Loucy (cell line): ENCODE measurements around the gene RNU5B-1.
"Not testable (repeated sequence)": the region's sequence is repeated elsewhere in the genome, so short reads cannot be mapped to it uniquely, and the experiment has no call there.

ENCODE experiments used
- H2AFZ ChIP-seq: fragments of 200-600 bp; sonication (generic); 2 replicates; pipeline ENCODE4 v1.6.0; 2016; ENCODE audit warnings: antibody characterized with exemption, mild to moderate bottlenecking, low read length, moderate library complexity
- H3F3A ChIP-seq: fragments of 200-600 bp; 2 replicates; pipeline ENCODE4 v1.6.0; 2016; ENCODE audit warnings: antibody characterized with exemption, low read depth, mild to moderate bottlenecking
- H3K27me3 ChIP-seq: fragments of 200-600 bp; sonication (generic); 2 replicates; pipeline ENCODE4 v1.6.1; 2014; ENCODE audit warnings: low read length, mild to moderate bottlenecking; ENCODE audit not compliant: insufficient read depth, poor library complexity, severe bottlenecking
- H3K36me3 ChIP-seq: fragments of 200-600 bp; sonication (generic); 2 replicates; pipeline ENCODE4 v1.6.1; 2016; ENCODE audit warnings: low read length; ENCODE audit not compliant: insufficient read depth
- H3K4me1 ChIP-seq: fragments of 200-600 bp; sonication (generic); 2 replicates; pipeline ENCODE4 v1.5.1; 2014; ENCODE audit warnings: low read length, mild to moderate bottlenecking; ENCODE audit not compliant: insufficient read depth, poor library complexity, severe bottlenecking
- H3K4me2 ChIP-seq: fragments of 200-600 bp; sonication (generic); 2 replicates; pipeline ENCODE4 v1.6.0; 2014; ENCODE audit warnings: antibody characterized with exemption, low read length, low read depth, mild to moderate bottlenecking; ENCODE audit not compliant: poor library complexity, severe bottlenecking
- H3K4me3 ChIP-seq: fragments of 200-600 bp; sonication (generic); 2 replicates; pipeline ENCODE4 v1.5.1; 2014; ENCODE audit warnings: low read length, mild to moderate bottlenecking, mixed read lengths; ENCODE audit not compliant: poor library complexity, severe bottlenecking
- H3K79me2 ChIP-seq: fragments of 200-600 bp; sonication (generic); 2 replicates; pipeline ENCODE4 v1.6.1; 2014; ENCODE audit warnings: low read length; ENCODE audit not compliant: insufficient read depth
- H3K9ac ChIP-seq: fragments of 200-600 bp; sonication (generic); 2 replicates; pipeline ENCODE4 v1.6.0; 2014; ENCODE audit warnings: mild to moderate bottlenecking, low read depth, low read length, moderate library complexity; ENCODE audit not compliant: poor library complexity, severe bottlenecking
- H3K9me2 ChIP-seq: fragments of 200-600 bp; sonication (generic); replicated peaks from 2 replicates; pipeline ENCODE4 v1.6.1; 2016; ENCODE audit warnings: low read depth, low read length, mixed read lengths
- H3K9me3 ChIP-seq: fragments of 200-600 bp; sonication (generic); 2 replicates; pipeline ENCODE4 v1.6.1; 2014; ENCODE audit warnings: mild to moderate bottlenecking, antibody characterized with exemption, low read length, low read depth; ENCODE audit not compliant: insufficient read depth
- H4K20me1 ChIP-seq: fragments of 200-600 bp; sonication (generic); 2 replicates; pipeline ENCODE4 v1.6.0; 2014; ENCODE audit warnings: antibody characterized with exemption, low read length, mild to moderate bottlenecking; ENCODE audit not compliant: insufficient read depth, poor library complexity, severe bottlenecking
- EZH2phosphoT487 ChIP-seq: fragments of 200-600 bp; IDR thresholded peaks from 2 replicates; pipeline ENCODE4 v1.6.1; 2018; ENCODE audit warnings: antibody characterized with exemption, mild to moderate bottlenecking, moderate library complexity, borderline replicate concordance
- TF ChIP-seq, protein P1 (sequence below): fragments of 200-600 bp; sonication (generic); conservative IDR thresholded peaks from 2 replicates; pipeline ENCODE4 v1.5.1; 2014; ENCODE audit warnings: mild to moderate bottlenecking, antibody characterized with exemption, low read length

The RNU5B-1 gene

DNA sequence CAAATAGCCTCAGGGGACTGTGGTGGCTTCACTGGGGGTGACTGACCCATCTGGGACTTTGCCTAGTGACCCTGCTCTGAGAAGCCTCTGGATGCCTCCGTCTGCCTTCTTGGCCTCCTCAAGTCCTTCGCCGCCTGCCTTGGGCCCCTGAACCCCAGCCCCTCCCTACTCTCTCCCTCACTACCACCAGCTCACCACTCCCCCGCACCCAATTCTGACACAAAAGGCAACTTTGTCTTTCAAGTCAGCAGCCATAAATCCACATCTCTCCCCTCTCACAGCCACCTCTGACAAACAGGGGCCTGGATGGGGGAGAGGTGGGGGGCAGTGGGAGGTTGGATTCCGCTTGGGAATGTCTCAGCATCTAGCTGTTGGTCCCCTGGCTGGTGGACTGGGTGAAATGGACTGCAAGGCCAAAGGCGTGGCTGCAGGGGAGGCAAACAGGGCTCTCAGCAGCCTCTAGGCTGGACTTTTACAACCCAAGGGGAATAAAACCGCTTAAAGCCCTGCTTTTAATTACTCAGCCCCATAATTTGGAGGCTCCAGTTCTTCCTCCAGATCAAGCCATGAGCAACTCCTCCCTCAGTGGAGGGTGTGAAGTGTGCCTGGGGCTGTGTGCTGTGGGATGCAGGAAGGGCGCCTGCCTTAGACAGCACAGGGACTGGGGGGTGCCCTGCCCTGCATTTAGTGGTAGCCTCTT, 39.9 kb downstream of the RNU5B-1 start:
- TF ChIP-seq EZH2phosphoT487 = no peak
- TF ChIP-seq, protein P1, sequence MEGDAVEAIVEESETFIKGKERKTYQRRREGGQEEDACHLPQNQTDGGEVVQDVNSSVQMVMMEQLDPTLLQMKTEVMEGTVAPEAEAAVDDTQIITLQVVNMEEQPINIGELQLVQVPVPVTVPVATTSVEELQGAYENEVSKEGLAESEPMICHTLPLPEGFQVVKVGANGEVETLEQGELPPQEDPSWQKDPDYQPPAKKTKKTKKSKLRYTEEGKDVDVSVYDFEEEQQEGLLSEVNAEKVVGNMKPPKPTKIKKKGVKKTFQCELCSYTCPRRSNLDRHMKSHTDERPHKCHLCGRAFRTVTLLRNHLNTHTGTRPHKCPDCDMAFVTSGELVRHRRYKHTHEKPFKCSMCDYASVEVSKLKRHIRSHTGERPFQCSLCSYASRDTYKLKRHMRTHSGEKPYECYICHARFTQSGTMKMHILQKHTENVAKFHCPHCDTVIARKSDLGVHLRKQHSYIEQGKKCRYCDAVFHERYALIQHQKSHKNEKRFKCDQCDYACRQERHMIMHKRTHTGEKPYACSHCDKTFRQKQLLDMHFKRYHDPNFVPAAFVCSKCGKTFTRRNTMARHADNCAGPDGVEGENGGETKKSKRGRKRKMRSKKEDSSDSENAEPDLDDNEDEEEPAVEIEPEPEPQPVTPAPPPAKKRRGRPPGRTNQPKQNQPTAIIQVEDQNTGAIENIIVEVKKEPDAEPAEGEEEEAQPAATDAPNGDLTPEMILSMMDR = no peak
- no peak overlapping the region for H3K9ac ChIP-seq
- H2AFZ ChIP-seq = no peak overlapping the region
- H3K4me3 ChIP-seq = no peak overlapping the region
- H3K36me3 ChIP-seq = no peaks in the 10 kb centered on the region
- H3F3A ChIP-seq = no peaks in the 10 kb centered on the region
- peaks cover 12% of the 10 kb centered on the region for H3K4me1 ChIP-seq
- H3K9me3 ChIP-seq = no peaks in the 10 kb centered on the region
- no peaks in the 10 kb centered on the region for H3K9me2 ChIP-seq
- H3K79me2 ChIP-seq = no peaks in the 10 kb centered on the region
- H3K4me2 ChIP-seq = no peak overlapping the region
- H3K27me3 ChIP-seq = no peaks in the 10 kb centered on the region
- no peaks in the 10 kb centered on the region for H4K20me1 ChIP-seq

DNA sequence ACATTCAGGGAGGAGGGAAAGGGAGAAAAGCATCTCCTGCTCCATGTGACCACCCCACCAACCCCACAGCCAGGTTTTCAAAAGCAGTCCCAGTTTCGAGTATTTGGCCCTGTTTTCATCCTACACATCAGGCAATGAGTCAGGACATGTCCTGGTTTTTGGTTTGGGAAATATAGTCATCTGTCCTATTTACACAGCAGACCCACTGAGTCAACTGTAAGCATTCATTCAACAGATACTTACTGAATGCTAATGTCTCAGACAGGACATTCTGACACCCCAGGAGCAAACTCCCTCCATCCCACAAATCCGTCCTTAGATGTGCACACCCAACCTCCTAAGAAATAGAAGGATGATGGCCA, 40.4 kb downstream of the RNU5B-1 start:
- no peak overlapping the region for H2AFZ ChIP-seq
- no peaks in the 10 kb centered on the region for H3F3A ChIP-seq
- H3K4me1 ChIP-seq = peaks cover 6% of the 10 kb centered on the region
- H3K4me2 ChIP-seq = no peak overlapping the region
- no peaks in the 10 kb centered on the region for H3K36me3 ChIP-seq
- H3K9me3 ChIP-seq = no peaks in the 10 kb centered on the region
- TF ChIP-seq, protein P1 = no peak
- TF ChIP-seq EZH2phosphoT487 = no peak
- H3K27me3 ChIP-seq = no peaks in the 10 kb centered on the region
- no peak overlapping the region for H3K9ac ChIP-seq
- no peaks in the 10 kb centered on the region for H4K20me1 ChIP-seq
- no peaks in the 10 kb centered on the region for H3K79me2 ChIP-seq
- H3K4me3 ChIP-seq = no peak overlapping the region
- H3K9me2 ChIP-seq = no peaks in the 10 kb centered on the region

DNA sequence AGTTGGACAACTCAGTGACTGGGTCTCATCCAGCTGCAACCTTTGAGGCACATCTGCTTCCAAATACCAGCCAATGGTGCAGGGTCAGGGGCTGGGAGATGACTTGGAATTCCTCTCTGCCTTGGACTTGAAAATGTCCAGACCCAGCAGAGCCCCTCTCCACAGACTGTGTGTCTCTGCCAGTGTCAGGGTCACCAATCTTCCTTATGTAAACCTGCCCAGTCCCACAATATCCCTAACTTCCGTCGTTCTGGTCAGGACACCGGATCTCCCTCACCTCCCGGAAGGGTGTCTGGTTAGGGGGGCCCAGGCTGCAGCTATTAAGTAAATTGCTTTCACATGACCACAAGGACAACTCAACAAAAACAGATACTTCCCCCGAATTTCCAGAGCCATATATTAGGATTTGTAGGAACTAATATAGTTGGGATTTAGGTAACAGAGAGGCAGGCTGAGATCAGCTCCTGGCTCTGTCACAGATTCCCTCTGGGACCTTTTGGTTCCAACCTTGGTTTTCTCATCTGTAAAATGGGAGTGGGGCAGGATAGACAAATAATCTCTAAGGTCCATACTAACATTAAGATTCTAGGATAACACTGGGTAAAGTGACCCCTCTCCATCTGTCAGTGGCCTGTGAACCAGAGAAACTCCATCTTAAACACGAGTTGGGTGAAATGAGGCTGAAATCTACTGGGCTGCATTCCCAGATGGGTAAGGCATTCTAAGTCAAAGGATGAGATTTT, 42.5 kb downstream of the RNU5B-1 start:
- TF ChIP-seq, protein P1 = no peak
- no peak for TF ChIP-seq EZH2phosphoT487
- Histone ChIP-seq H3K4me1 (no peaks in the 10 kb centered on the region), H3K4me2 (no peak overlapping the region), H3K27me3 (no peaks in the 10 kb centered on the region), H3K9ac (no peak overlapping the region), H3K36me3 (no peaks in the 10 kb centered on the region), H3K9me3 (no peaks in the 10 kb centered on the region), H3K4me3 (no peak overlapping the region), H3K79me2 (no peaks in the 10 kb centered on the region), H3F3A (no peaks in the 10 kb centered on the region), H3K9me2 (no peaks in the 10 kb centered on the region), H4K20me1 (no peaks in the 10 kb centered on the region), H2AFZ (no peak overlapping the region)

DNA sequence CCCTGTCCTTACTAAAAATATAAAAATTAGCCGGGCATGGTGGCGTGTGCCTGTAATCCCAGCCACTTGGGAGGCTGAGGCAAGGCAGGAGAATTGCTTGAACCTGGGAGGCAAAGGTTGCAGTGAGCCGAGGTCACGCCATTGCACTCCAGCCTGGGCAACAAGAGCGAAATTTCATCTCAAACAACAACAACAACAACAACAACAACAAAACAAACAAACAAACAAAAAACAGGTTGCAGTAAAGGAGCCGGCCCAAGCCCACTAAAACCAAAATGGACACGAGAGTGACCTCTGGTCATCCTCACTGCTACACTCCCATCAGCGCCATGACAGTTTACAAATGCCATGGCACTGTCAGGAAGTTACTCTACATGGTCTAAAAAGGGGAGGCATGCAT, 43.3 kb downstream of the RNU5B-1 start:
- not testable (repeated sequence) for H3K36me3 ChIP-seq, H3K27me3 ChIP-seq, H3K9ac ChIP-seq, H3K9me2 ChIP-seq, H3K9me3 ChIP-seq, H3K79me2 ChIP-seq, H3K4me1 ChIP-seq, H3K4me3 ChIP-seq, H3F3A ChIP-seq, H4K20me1 ChIP-seq, H3K4me2 ChIP-seq, H2AFZ ChIP-seq
